WTC11 (cell line): ENCODE results near the gene SEC16A. TPM values are rescaled to one million over a fixed set of nuclear protein-coding genes. Genes with fewer than 3 reads are reported as not detected.

Experiments
- ATAC-seq: fragments of 200-7000 bp; cut with Tn5 transposase; 2 replicates; pipeline ENCODE4 v1.10.0; 2021; ENCODE audit warnings: mild to moderate bottlenecking, moderate library complexity
- CTCF ChIA-PET: fragments of 300-600 bp; sonication (Branson Sonifier 250); formaldehyde crosslinking; loops from one replicate; lab custom pipeline; 2021; ENCODE audit warnings: antibody characterized with exemption; lab: Charles Lee
- POLR2A ChIA-PET: fragments of 350-600 bp; sonication (Branson Sonifier 250); formaldehyde crosslinking; loops from one replicate; lab custom pipeline; 2021; ENCODE audit warnings: antibody characterized with exemption; lab: Charles Lee
- DNase-seq: peaks from one replicate; pipeline ENCODE4 v3.0.0; 2021; ENCODE audit warnings: low spot score
- H3K27ac Mint-ChIP-seq: 2 replicates; pipeline ENCODE4 v1.8.0; 2021; ENCODE audit warnings: mixed read lengths
- H3K27me3 Mint-ChIP-seq: 2 replicates; pipeline ENCODE4 v1.8.0; 2021; ENCODE audit warnings: low read depth, mild to moderate bottlenecking, moderate library complexity, mixed read lengths
- H3K36me3 Mint-ChIP-seq: 2 replicates; pipeline ENCODE4 v1.8.0; 2021; ENCODE audit warnings: mixed read lengths
- H3K4me1 Mint-ChIP-seq: 2 replicates; pipeline ENCODE4 v1.8.0; 2022; ENCODE audit warnings: mixed read lengths
- H3K4me3 Mint-ChIP-seq: 2 replicates; pipeline ENCODE4 v1.8.0; 2021; ENCODE audit warnings: mild to moderate bottlenecking, moderate library complexity, mixed read lengths
- H3K9me3 Mint-ChIP-seq: 2 replicates; pipeline ENCODE4 v1.8.0; 2021; ENCODE audit warnings: mixed read lengths
- AFF4 ChIP-seq: sonication (generic); formaldehyde crosslinking; IDR thresholded peaks from 2 replicates; pipeline ENCODE4 v1.8.1; 2023; ENCODE audit warnings: mild to moderate bottlenecking, missing genetic modification reagents, borderline replicate concordance
- ARID4B ChIP-seq: sonication (generic); formaldehyde crosslinking; IDR thresholded peaks from 2 replicates; pipeline ENCODE4 v1.8.0; 2023; ENCODE audit warnings: missing genetic modification reagents, mild to moderate bottlenecking, borderline replicate concordance
- ATF2 ChIP-seq: sonication (generic); formaldehyde crosslinking; IDR thresholded peaks from 2 replicates; pipeline ENCODE4 v1.8.1; 2022; ENCODE audit warnings: low read depth, missing genetic modification reagents, borderline replicate concordance
- CBFB ChIP-seq: sonication (generic); formaldehyde crosslinking; IDR thresholded peaks from 2 replicates; pipeline ENCODE4 v1.8.1; 2022; ENCODE audit warnings: mild to moderate bottlenecking, low read depth, missing genetic modification reagents
- EMX1 ChIP-seq: fragments of 250-450 bp; sonication (Bioruptor Pico); IDR thresholded peaks from 2 replicates; pipeline ENCODE4 v1.8.0; 2021; ENCODE audit warnings: mild to moderate bottlenecking
- FOXP1 ChIP-seq: sonication (generic); formaldehyde crosslinking; IDR thresholded peaks from 2 replicates; pipeline ENCODE4 v1.8.0; 2022; ENCODE audit warnings: missing genetic modification reagents, mild to moderate bottlenecking, moderate library complexity, borderline replicate concordance
- HMGXB4 ChIP-seq: sonication (generic); formaldehyde crosslinking; IDR thresholded peaks from 2 replicates; pipeline ENCODE4 v1.8.1; 2023; ENCODE audit warnings: mild to moderate bottlenecking, moderate library complexity, missing genetic modification reagents
- IRF1 ChIP-seq: sonication (generic); formaldehyde crosslinking; IDR thresholded peaks from 2 replicates; pipeline ENCODE4 v1.8.0; 2023; ENCODE audit warnings: missing genetic modification reagents
- KAT7 ChIP-seq: sonication (generic); formaldehyde crosslinking; IDR thresholded peaks from 2 replicates; pipeline ENCODE4 v1.8.1; 2023; ENCODE audit warnings: missing genetic modification reagents, mild to moderate bottlenecking, borderline replicate concordance
- NFYB ChIP-seq: sonication (generic); formaldehyde crosslinking; conservative IDR thresholded peaks from 2 replicates; pipeline ENCODE4 v1.8.0; 2022; ENCODE audit warnings: low read depth, missing genetic modification reagents
- NR2C2 ChIP-seq: sonication (generic); formaldehyde crosslinking; IDR thresholded peaks from 2 replicates; pipeline ENCODE4 v1.8.0; 2022; ENCODE audit warnings: mild to moderate bottlenecking, missing genetic modification reagents
- OVOL2 ChIP-seq: fragments of 250-450 bp; sonication (Bioruptor Pico); IDR thresholded peaks from 2 replicates; pipeline ENCODE4 v1.9.0; 2021; ENCODE audit warnings: mild to moderate bottlenecking, borderline replicate concordance
- PRDM15 ChIP-seq: sonication (generic); formaldehyde crosslinking; IDR thresholded peaks from 2 replicates; pipeline ENCODE4 v1.8.0; 2022; ENCODE audit warnings: missing genetic modification reagents
- TEAD4 ChIP-seq: sonication (generic); formaldehyde crosslinking; IDR thresholded peaks from 2 replicates; pipeline ENCODE4 v1.8.0; 2022; ENCODE audit warnings: mild to moderate bottlenecking, missing genetic modification reagents
- USF1 ChIP-seq: sonication (generic); formaldehyde crosslinking; IDR thresholded peaks from 2 replicates; pipeline ENCODE4 v1.8.0; 2022; ENCODE audit warnings: mild to moderate bottlenecking, missing genetic modification reagents
- ZNF138 ChIP-seq: sonication (generic); formaldehyde crosslinking; conservative IDR thresholded peaks from 2 replicates; pipeline ENCODE4 v1.8.1; 2022; ENCODE audit warnings: mild to moderate bottlenecking, moderate library complexity, missing genetic modification reagents
- ZNF396 ChIP-seq: fragments of 250-450 bp; sonication (Bioruptor Pico); IDR thresholded peaks from 2 replicates; pipeline ENCODE4 v1.8.0; 2021; ENCODE audit warnings: mild to moderate bottlenecking, moderate library complexity, borderline replicate concordance
- total RNA-seq: library from RNA; stranded (reverse); gene quantifications from 3 replicates; pipeline ENCODE4 v1.2.3, GENCODE V29; 2021

Gene SEC16A
- total RNA-seq, 1 experiment from 2014 or later: 70.9 TPM

- TF ChIP-seq USF1 (CRISPR knock-in tag) (no peak), ARID4B (CRISPR knock-in tag) (no peak), ZNF138 (CRISPR knock-in tag) (no peak), TEAD4 (CRISPR knock-in tag) (no peak), NR2C2 (CRISPR knock-in tag) (no peak), KAT7 (CRISPR knock-in tag) (no peak), PRDM15 (CRISPR knock-in tag) (no peak), EMX1 (no peak)
- TF ChIP-seq, all 79 proteins: peak for 0
Measured at GRCh38 chr9:136486823-136487620, 4.2 kb upstream of the SEC16A start (continued).

GRCh38 chr9:136486131-136486530 lies 3.3 kb upstream of the SEC16A start:
- no peak overlapping the region for H3K4me3 Mint-ChIP-seq
- H3K36me3 Mint-ChIP-seq: no peaks in the 10 kb centered on the region
- no peaks in the 10 kb centered on the region for H3K9me3 Mint-ChIP-seq
- POLR2A ChIA-PET: no interaction called here
- CTCF ChIA-PET: interaction anchor here (1.2 to 9.1 kb wide), 7 partner anchors 9 to 208 kb away, joined by 3 to 163 read pairs (median 16); no protein-coding TSS in a partner anchor
- no peak for ATAC-seq
- no peaks in the 10 kb centered on the region for H3K27me3 Mint-ChIP-seq
- peaks cover 15% of the 10 kb centered on the region for H3K4me1 Mint-ChIP-seq
- no peak overlapping the region for H3K27ac Mint-ChIP-seq
- DNase-seq: no peak
- TF ChIP-seq IRF1 (no peak), OVOL2 (no peak), ZNF396 (CRISPR knock-in tag) (no peak), HMGXB4 (no peak), NFYB (CRISPR knock-in tag) (no peak), FOXP1 (CRISPR knock-in tag) (no peak), CBFB (no peak), AFF4 (CRISPR knock-in tag) (no peak), ATF2 (CRISPR knock-in tag) (no peak)
